Endodermal cell (in vitro differentiated cells): ENCODE data around the gene COX7A2L. TPM values are rescaled to one million over a fixed set of nuclear protein-coding genes. Genes with fewer than 3 reads are reported as not detected.

ENCODE experiments used
- DNase-seq: peaks from one replicate; pipeline ENCODE4 v3.0.0-alpha.2; 2017
- H3K27ac ChIP-seq: 2 replicates; pipeline ENCODE4 v1.5.1; 2013; ENCODE audit warnings: mild to moderate bottlenecking, low read depth, low read length, moderate library complexity
- H3K27me3 ChIP-seq: 2 replicates; pipeline ENCODE4 v1.6.1; 2013; ENCODE audit warnings: mild to moderate bottlenecking, low read length, moderate library complexity; ENCODE audit not compliant: insufficient read depth, control insufficient read depth, poor library complexity, severe bottlenecking
- H3K36me3 ChIP-seq: 2 replicates; pipeline ENCODE4 v1.7.0; 2013; ENCODE audit warnings: mild to moderate bottlenecking, low read length, moderate library complexity; ENCODE audit not compliant: control insufficient read depth, insufficient read depth
- H3K4me1 ChIP-seq: one replicate; pipeline ENCODE4 v1.7.0; 2013; ENCODE audit warnings: low read length; ENCODE audit not compliant: control insufficient read depth, insufficient read depth
- H3K4me3 ChIP-seq: 2 replicates; pipeline ENCODE4 v1.5.1; 2013; ENCODE audit warnings: mild to moderate bottlenecking, low read length, moderate library complexity
- H3K9ac ChIP-seq: 2 replicates; pipeline ENCODE4 v1.6.1; 2013; ENCODE audit warnings: mild to moderate bottlenecking, low read length, moderate library complexity; ENCODE audit not compliant: poor library complexity, severe bottlenecking; ENCODE audit errors: extremely low read depth
- H3K9me3 ChIP-seq: 2 replicates; pipeline ENCODE4 v1.6.1; 2013; ENCODE audit warnings: mild to moderate bottlenecking, low read length, moderate library complexity; ENCODE audit not compliant: control insufficient read depth
- H3K27ac Mint-ChIP-seq: 2 replicates; pipeline ENCODE4 v1.8.0; 2020; ENCODE audit warnings: mixed read lengths
- H3K27me3 Mint-ChIP-seq: 2 replicates; pipeline ENCODE4 v1.8.0; 2021; ENCODE audit warnings: mild to moderate bottlenecking, mixed read lengths; ENCODE audit not compliant: insufficient read depth
- H3K36me3 Mint-ChIP-seq: 2 replicates; pipeline ENCODE4 v1.8.0; 2020; ENCODE audit warnings: low read depth, mixed read lengths
- H3K4me1 Mint-ChIP-seq: 2 replicates; pipeline ENCODE4 v1.8.0; 2020; ENCODE audit warnings: mixed read lengths
- H3K4me3 Mint-ChIP-seq: 2 replicates; pipeline ENCODE4 v1.8.0; 2020; ENCODE audit warnings: mild to moderate bottlenecking, moderate library complexity, mixed read lengths
- H3K9me3 Mint-ChIP-seq: 2 replicates; pipeline ENCODE4 v1.8.0; 2020; ENCODE audit warnings: mild to moderate bottlenecking, mixed read lengths
- CTCF ChIP-seq: fragments of 200-600 bp; sonication (generic); conservative IDR thresholded peaks from 2 replicates; pipeline ENCODE4 v1.5.0; 2021; ENCODE audit warnings: antibody characterized with exemption, mild to moderate bottlenecking
- WGBS, 2 experiments: methylation state at CpG; one replicate each; pipeline versions ENCODE4 v1.1.5 to v1.1.7; 2013; ENCODE audit warnings: missing lambda C conversion rate in 2 of 2, mixed read lengths in 1 of 2; ENCODE audit not compliant: insufficient coverage in 1 of 2, insufficient read length in 1 of 2; 5-methylcytosine and 5-hydroxymethylcytosine counted together
- total RNA-seq, 2 donors: library from RNA; stranded (reverse); fragmentation: NEBNext Ultra II Directional in 1 of 2; extraction: Animal tissue kit (Norgen Biotek cat#: 25700) in 1 of 2; gene quantifications; 2 replicates in 1 of 2; 3 replicates in 1 of 2; pipeline ENCODE4 v1.2.1, GENCODE V29; 2021

Gene COX7A2L
- total RNA-seq, 2 donors from 2014 or later, result 113 to 117 TPM

GRCh38 chr2:42319265-42319664 lies 41.8 kb downstream of the COX7A2L start:
- no peak for DNase-seq
- Histone ChIP-seq H3K27ac (no peak overlapping the region), H3K36me3 (peaks cover 75% of the 10 kb centered on the region), H3K9me3 (no peaks in the 10 kb centered on the region), H3K4me1 (no peaks in the 10 kb centered on the region), H3K9ac (no peak overlapping the region), H3K4me3 (no peak overlapping the region), H3K27me3 (no peaks in the 10 kb centered on the region)
- H3K36me3 Mint-ChIP-seq, result peaks cover 58% of the 10 kb centered on the region
- no peak overlapping the region for H3K4me3 Mint-ChIP-seq
- H3K27me3 Mint-ChIP-seq, result no peaks in the 10 kb centered on the region
- H3K27ac Mint-ChIP-seq, result no peak overlapping the region
- no peak for TF ChIP-seq CTCF
- no peaks in the 10 kb centered on the region for H3K9me3 Mint-ChIP-seq
- H3K4me1 Mint-ChIP-seq, result no peaks in the 10 kb centered on the region
- 93 to 98% methylated on average over 5 of the region's 5 CpGs for WGBS, 2 experiments

GRCh38 chr2:42317945-42318344 lies 43.1 kb downstream of the COX7A2L start:
- H3K27me3 Mint-ChIP-seq, result no peaks in the 10 kb centered on the region
- no peak overlapping the region for H3K4me3 ChIP-seq

GRCh38 chr2:42317486-42317885 lies 43.5 kb downstream of the COX7A2L start:
- DNase-seq, result no peak
- peaks cover 65% of the 10 kb centered on the region for H3K36me3 ChIP-seq
- no peaks in the 10 kb centered on the region for H3K27me3 ChIP-seq
- no peaks in the 10 kb centered on the region for H3K9me3 ChIP-seq
- H3K4me3 ChIP-seq, result no peak overlapping the region
- no peaks in the 10 kb centered on the region for H3K27me3 Mint-ChIP-seq
- H3K27ac Mint-ChIP-seq, result no peak overlapping the region
- H3K36me3 Mint-ChIP-seq, result peaks cover 54% of the 10 kb centered on the region
- TF ChIP-seq CTCF, result no peak
- no peaks in the 10 kb centered on the region for H3K9me3 Mint-ChIP-seq
- H3K4me1 Mint-ChIP-seq, result no peaks in the 10 kb centered on the region
- WGBS, 2 experiments, result 95 to 100% methylated on average over 3 of the region's 3 CpGs
- H3K4me3 Mint-ChIP-seq, result no peak overlapping the region
- no peak overlapping the region for H3K27ac ChIP-seq
- no peaks in the 10 kb centered on the region for H3K4me1 ChIP-seq
- H3K9ac ChIP-seq, result no peak overlapping the region

More at GRCh38 chr2:42317945-42318344, 43.1 kb downstream of the COX7A2L start:
- no peaks in the 10 kb centered on the region for H3K9me3 ChIP-seq
- no peak overlapping the region for H3K9ac ChIP-seq
- no peak overlapping the region for H3K27ac ChIP-seq
- no peak for TF ChIP-seq CTCF
- Mint-ChIP-seq H3K27ac (no peak overlapping the region), H3K9me3 (no peaks in the 10 kb centered on the region), H3K36me3 (peaks cover 58% of the 10 kb centered on the region), H3K4me1 (no peaks in the 10 kb centered on the region), H3K4me3 (no peak overlapping the region)
- H3K36me3 ChIP-seq, result peaks cover 70% of the 10 kb centered on the region
- H3K27me3 ChIP-seq, result no peaks in the 10 kb centered on the region
- H3K4me1 ChIP-seq, result no peaks in the 10 kb centered on the region
- no peak for DNase-seq
